ENCODE measurements around the gene BRMS1.

BRMS1 gene

DNA sequence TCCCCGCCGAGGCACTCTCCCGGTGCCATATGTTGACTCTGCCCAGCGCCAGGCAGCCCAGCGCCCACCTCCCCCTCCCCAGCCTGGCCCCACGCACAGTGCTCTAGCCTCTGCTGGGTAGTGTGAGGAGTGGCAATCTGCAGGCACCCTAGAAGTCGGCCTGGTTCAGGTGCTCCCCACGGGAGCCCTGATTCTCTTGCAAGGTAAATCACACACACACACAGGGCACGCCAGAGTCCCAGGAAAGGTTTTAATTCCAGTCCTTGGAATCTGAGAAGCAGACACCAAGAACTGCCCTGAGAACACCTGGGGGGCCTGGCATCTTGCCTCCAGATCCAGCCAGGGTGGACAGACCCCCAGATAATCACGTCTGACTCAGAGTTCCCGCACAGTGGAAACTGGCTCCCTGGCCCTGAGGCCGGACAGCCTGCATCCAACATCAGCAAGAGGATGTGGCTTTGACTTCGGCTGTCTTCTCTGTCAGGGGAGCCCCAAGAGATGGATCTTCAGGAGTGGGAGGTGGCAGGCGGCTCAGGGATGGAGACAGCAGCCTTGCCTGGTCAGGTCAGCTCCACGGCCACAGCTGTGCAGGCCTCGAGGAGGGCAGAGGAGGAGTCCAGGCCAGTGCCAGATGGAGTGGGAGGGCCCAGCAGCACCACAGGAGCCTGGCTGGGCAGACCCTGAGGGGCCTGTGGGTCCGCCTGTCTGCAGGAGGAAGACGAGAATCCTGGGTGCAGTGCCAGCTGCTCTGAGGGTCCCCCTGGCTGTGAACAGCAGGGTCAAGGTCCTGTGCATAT lies 7.6 kb downstream of the BRMS1 start:
- DNase-seq: no peak
- Mint-ChIP-seq H3K27me3 (no peaks in the 10 kb centered on the region), H3K9me3 (no peaks in the 10 kb centered on the region), H3K36me3 (ENCODE audit: insufficient read depth) (peaks cover 42% of the 10 kb centered on the region), H3K4me3 (peak overlapping the region; percentile 62 to 89), H3K27ac (peak overlapping the region; percentile 56 to 95), H3K4me1 (ENCODE audit: low read depth in 2 of 2) (peaks cover 21 to 32% of the 10 kb centered on the region in 2 donors)
- ATAC-seq (replicated peaks): no peak

DNA sequence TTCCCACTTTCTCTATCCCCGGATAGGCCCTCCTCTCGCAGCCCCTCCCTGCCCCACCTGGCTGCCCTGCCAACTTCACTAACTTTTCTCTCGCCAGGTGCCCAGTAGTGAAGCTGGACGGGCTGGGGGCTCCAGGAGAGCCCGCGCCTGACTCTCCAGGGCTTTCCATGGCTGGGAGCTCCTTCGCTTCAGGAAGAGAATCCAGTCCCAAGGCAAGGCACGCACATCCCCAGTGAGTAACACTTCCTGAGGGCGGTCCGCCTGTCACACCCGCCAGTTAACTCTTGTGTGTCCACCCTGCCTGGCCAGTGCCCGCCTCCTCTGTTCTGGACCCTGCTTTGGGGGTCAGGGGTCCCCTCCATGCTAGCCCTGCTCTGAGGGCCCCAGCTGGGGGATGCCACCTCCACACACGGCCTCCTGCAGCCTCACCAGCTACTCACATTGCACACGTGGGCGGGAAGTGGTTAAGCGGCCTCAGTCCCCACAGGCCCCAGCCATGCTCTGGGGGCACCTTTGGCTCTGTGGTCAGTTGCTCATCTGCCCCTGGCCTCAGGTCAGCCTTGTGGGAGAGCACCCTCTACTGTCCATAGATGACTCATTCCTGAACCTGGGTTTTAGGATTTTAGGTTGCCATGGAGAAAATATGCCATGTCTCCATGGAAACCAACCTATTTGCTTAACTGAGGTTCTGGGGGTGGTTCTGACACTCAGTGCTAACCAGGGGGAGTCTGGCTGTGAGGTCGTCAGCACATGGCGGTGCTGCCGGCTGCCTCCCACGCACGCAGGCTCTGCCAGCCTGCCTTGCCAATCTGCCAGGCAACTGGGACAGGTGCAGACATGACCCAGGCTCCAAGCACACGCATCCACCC lies 8.4 kb downstream of the BRMS1 start, which contains the start of gene RIN1:
RIN1 (minus strand) TSS at position 201 of the 869 bp plus-strand sequence; CDS start at position 169, 32 bp downstream.
- DNase-seq (peak; percentile 36 to 55 (median 50)), ATAC-seq (replicated peaks) (peak; percentile 84)
- Mint-ChIP-seq H3K27ac (peak within 1 kb of the TSS; percentile 56 to 95), H3K4me3 (peak within 1 kb of the TSS; percentile 62 to 89), H3K4me1 (ENCODE audit: low read depth in 2 of 2) (peaks cover 21 to 28% of the 10 kb centered on the region in 2 donors), H3K27me3 (no peaks in the 10 kb centered on the region), H3K9me3 (no peaks in the 10 kb centered on the region), H3K36me3 (ENCODE audit: insufficient read depth) (peaks cover 40% of the 10 kb centered on the region)

DNA sequence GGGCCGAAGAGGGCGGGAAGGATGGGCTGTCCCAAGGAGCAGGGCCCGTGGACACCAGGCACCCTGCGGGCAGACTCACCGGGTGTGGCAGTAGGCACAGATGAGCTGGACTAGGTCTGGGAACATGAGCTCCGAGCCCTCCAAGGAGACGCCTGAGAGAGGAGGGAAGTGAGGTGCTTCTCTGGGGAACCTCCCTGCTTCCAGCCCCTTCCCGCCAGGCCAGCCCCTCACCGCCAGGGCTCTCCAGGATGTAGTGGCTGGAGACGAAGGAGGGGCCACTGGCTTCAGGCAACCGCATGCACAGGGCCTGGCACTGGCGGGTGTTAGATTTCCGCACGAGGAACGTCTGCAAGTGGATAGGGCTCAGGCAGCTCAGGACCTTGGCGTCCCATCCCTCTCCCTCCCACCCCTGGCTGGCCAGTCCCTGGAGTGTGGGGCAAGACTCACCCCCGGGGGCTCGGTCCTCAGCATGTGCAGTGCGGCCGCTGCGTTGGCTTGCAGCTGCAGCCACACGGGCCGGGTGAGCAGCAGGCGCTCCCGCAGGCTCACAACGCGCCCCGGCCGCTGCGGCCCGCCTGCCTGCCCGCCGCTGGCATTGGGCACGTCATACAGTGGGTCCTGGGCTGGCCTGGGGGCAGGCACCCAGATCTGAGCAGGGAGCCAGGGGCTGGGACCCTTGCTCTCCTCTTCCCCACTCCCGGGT lies 9.2 kb downstream of the BRMS1 start:
- no peaks in the 10 kb centered on the region for H3K9me3 Mint-ChIP-seq
- peaks cover 32% of the 10 kb centered on the region for H3K36me3 Mint-ChIP-seq (ENCODE audit: insufficient read depth)
- H3K27ac Mint-ChIP-seq: peak overlapping the region in 1 of 2 donors; percentile 95
- H3K4me1 Mint-ChIP-seq (ENCODE audit: low read depth in 2 of 2): peaks cover 21 to 26% of the 10 kb centered on the region in 2 donors
- ATAC-seq (replicated peaks) (no peak), DNase-seq (no peak)
- no peaks in the 10 kb centered on the region for H3K27me3 Mint-ChIP-seq
- H3K4me3 Mint-ChIP-seq: peak overlapping the region; percentile 62 to 89

DNA sequence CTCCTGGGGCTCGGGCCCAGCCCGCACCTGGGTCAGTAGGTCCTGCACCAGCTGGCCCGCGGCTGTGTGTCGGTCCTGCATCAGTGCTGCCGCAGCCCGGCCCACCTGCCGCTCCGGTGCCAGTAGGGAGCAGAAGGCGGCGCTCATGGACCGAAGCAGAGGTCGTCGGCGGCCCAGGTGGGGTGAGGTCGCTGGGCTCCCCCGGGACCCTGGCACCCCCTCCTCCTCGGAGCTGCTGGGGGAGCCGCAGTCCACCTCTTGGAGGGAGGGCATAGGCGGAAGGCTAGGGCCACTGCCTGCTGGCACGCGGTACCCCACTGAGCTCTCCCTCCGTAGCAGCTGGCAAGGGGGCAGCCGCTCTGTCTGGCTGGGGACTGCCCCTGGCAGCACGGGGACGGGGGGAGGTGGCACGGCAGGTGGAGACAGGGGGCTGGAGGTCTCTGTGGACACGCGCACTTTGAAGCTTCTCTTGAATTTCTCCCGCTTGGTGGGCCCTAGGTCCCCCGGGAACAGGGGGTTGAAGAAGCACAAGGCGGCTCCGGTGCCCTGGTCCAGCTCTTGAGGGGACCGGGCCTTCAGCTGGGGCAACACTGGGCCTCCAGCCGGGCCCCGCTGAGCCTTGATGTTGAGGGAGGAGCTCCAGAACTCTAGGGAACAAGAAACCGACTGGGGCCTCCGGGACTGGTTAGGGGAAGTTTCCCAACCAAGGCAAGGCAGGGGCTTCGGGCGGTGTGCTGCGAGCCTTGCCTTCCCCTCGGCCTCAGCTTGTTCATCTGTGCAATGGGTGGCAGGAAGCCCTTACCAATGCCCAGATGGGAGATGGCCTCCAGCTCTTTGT lies 10.1 kb downstream of the BRMS1 start:
- ATAC-seq (replicated peaks) (no peak), DNase-seq (no peak)
- peaks cover 26% of the 10 kb centered on the region for H3K36me3 Mint-ChIP-seq (ENCODE audit: insufficient read depth)
- peak overlapping the region in 1 of 2 donors; percentile 88 for H3K27ac Mint-ChIP-seq
- peaks cover 21 to 29% of the 10 kb centered on the region in 2 donors for H3K4me1 Mint-ChIP-seq (ENCODE audit: low read depth in 2 of 2)
- no peaks in the 10 kb centered on the region for H3K9me3 Mint-ChIP-seq
- H3K27me3 Mint-ChIP-seq: no peaks in the 10 kb centered on the region
- peak overlapping the region; percentile 22 to 63 for H3K4me3 Mint-ChIP-seq

DNA sequence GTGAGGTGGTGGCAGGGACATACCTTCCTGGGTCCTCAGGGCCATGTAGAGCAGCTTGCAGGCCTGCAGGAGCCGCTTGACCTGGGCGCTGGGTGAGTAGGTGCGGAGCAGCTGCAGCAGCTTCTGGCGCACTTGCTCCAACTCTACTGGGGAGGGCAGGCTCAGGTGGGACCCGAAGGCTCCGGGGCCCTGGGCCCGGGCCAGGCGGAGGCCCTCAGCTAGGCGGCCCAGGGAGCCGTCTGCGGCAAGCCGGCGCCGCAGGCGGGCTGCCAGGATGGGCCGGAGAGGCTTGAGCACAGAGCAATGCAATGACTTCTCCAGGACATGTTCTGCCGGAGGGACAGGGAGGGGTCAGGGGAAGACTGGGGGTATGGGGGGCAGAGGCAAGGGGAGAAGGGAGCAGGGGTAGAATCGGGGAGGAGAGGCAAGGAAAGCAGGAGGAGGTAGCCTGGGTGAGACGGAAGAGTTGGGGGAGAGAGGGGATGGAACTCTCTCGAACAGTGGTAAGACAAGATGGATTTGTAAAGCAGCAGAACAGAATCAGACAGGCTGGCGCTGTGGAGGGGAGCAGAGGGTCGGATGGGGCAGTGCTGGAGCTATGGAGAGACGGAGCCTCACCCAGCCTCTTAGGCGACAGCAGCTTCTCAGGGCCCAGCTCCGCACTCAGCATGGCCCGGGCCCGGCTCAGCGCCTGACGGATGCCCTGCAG lies 10.9 kb downstream of the BRMS1 start:
- peaks cover 21 to 29% of the 10 kb centered on the region in 2 donors for H3K4me1 Mint-ChIP-seq (ENCODE audit: low read depth in 2 of 2)
- H3K27ac Mint-ChIP-seq: no peak overlapping the region
- DNase-seq (no peak), ATAC-seq (replicated peaks) (no peak)
- no peak overlapping the region for H3K4me3 Mint-ChIP-seq
- H3K36me3 Mint-ChIP-seq (ENCODE audit: insufficient read depth): peaks cover 23% of the 10 kb centered on the region
- H3K9me3 Mint-ChIP-seq: no peaks in the 10 kb centered on the region
- no peaks in the 10 kb centered on the region for H3K27me3 Mint-ChIP-seq

DNA sequence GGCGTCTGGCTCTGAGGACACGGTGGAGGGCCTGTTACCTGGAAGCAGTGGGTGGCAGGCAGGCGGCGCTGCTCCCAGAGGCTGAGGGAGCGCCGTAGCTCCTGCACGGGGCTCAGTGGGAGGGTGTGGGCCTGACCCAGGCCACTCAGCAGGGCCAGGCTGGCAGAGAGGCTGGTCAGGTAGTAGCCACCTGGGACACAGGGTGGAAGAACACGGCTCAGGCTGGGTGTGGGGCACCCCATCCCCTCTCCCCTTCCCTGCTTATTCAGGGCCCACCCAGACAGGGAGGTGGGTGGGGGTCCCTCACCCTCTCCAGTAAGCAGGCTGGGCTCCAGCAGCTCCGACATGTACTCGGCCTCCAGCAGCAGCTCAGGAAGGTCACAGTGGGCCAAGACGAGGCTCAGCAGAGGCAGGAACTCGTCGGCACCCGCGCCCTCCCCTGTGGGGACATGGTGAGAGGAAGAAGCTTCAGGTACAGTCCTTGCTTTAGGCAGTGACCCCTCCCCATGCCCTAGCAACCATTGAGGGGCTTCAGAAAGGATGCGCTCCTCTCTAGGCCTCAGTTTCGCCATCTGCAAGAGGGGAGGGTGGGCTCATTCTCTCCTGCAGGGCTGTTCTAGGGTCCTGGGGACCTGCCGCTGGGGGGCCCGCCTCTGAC lies 11.6 kb downstream of the BRMS1 start:
- DNase-seq: no peak
- Mint-ChIP-seq H3K27ac (peak overlapping the region in 1 of 2 donors; percentile 80), H3K4me1 (ENCODE audit: low read depth in 2 of 2) (peaks cover 25 to 31% of the 10 kb centered on the region in 2 donors), H3K27me3 (no peaks in the 10 kb centered on the region), H3K9me3 (no peaks in the 10 kb centered on the region), H3K4me3 (no peak overlapping the region), H3K36me3 (ENCODE audit: insufficient read depth) (peaks cover 17% of the 10 kb centered on the region)
- ATAC-seq (replicated peaks): no peak

DNA sequence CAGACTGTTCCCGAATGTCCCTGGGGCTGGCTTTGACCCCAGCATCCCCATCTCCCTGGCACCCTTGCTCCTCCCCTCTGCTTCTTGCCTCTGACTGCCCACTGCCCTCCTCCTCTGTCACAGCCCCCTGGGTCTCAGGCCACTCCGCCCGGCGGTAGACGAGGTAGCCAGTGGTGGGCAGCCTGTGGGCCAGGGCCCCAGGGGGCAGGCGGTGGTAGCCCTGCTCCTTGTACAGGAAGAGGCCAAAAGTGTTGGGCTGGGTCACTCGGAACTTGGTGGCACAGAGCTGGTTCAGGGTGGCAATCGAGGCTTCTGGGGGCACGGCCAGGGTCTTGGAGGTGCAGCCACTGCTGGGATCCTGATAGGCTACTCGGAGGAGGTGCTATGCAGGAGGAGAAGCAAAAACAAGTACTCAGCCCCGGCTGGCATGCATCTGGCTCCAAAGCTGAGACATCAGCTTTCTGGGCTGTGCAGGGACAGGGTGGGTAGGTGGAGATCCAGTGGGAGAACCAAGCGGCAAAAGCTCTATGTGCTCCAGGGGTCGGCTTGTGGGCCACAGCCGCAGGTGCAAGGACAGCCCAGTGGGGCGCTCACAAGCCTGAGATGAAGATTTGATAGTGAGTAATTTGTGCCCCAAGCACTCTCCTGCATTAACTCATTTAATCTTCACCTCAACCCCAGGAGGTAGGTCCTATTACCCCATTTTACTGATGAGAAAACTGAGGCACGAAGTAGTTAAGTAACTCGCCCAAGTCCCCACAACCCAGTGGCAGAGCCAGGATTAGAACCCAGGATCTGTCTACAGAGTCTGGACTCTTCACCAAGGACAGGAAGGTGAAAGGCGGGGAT lies 12.3 kb downstream of the BRMS1 start:
- H3K9me3 Mint-ChIP-seq: no peaks in the 10 kb centered on the region
- H3K27ac Mint-ChIP-seq: peak overlapping the region in 1 of 2 donors; percentile 80
- peaks cover 32 to 37% of the 10 kb centered on the region in 2 donors for H3K4me1 Mint-ChIP-seq (ENCODE audit: low read depth in 2 of 2)
- peaks cover 15% of the 10 kb centered on the region for H3K36me3 Mint-ChIP-seq (ENCODE audit: insufficient read depth)
- H3K27me3 Mint-ChIP-seq: no peaks in the 10 kb centered on the region
- DNase-seq (no peak), ATAC-seq (replicated peaks) (no peak)
- H3K4me3 Mint-ChIP-seq: no peak overlapping the region

DNA sequence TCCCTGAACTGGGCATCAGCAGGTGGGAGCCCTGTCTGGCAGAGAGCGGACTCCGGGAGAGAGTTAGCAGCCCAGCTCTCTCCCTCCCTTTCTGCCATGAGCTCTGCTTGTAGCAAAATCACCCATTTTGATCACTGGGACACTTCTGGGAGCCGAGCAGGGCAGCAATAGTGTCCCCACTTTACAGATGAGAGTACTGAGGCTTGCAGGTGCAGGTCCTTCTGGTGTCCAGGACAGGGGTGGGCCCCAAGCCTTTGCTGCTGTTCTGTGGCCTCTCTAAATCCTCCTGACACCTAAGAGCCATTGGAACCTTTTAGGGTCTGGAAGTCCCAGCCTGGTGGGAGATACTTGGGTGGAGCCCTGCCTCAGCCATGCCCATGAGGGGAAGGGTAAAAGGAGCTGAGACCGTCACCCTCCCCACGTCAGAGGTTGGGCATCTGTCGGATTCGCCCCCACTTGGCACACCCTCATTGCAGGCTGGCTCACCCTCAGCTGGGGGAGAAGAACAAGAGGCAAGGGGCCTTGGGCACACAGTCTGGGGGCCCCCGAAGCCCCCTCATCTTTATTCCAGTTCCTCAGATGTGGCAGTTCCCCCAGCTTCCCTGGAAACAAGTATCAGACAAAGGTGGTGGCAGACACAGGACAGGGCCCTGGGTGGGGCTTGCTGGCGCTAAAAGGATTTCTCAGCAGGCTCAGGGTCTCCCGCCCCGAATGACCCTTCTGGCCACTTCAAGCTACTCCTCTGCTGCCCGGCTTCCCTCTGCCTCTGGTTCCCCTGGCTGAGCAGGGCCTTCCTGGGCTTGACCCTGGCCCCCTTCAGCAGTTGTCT lies 13.1 kb downstream of the BRMS1 start:
- DNase-seq (no peak), ATAC-seq (replicated peaks) (no peak)
- Mint-ChIP-seq H3K9me3 (no peaks in the 10 kb centered on the region), H3K27ac (no peak overlapping the region), H3K36me3 (ENCODE audit: insufficient read depth) (peaks cover 11% of the 10 kb centered on the region), H3K4me1 (ENCODE audit: low read depth in 2 of 2) (peaks cover 29 to 34% of the 10 kb centered on the region in 2 donors), H3K27me3 (no peaks in the 10 kb centered on the region), H3K4me3 (no peak overlapping the region)

DNA sequence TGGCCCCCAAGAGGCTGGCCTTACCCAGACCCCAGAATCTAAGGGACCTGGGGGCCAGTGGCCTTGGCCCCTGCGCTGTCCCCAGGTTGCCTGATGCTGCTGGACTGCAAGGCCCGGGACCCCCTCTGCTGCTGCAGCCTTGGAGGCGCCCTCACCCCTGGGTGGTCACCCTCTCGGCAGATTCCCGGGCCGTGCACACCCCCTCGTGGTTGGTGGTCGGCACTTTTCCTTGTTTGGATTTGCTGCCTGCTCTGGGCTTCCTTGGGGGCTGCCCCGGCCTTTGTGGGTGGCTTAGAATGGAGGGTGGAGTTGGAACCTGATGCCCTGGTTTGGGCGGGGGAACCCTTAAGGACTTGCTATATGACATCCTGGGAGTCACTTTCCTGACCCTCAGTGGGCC lies 14.0 kb downstream of the BRMS1 start:
- Mint-ChIP-seq H3K4me3 (no peak overlapping the region), H3K27ac (no peak overlapping the region), H3K4me1 (ENCODE audit: low read depth in 2 of 2) (peaks cover 25 to 29% of the 10 kb centered on the region in 2 donors), H3K9me3 (no peaks in the 10 kb centered on the region), H3K27me3 (no peaks in the 10 kb centered on the region), H3K36me3 (ENCODE audit: insufficient read depth) (peaks cover 4% of the 10 kb centered on the region)
- DNase-seq: no peak
- ATAC-seq (replicated peaks): no peak

DNA sequence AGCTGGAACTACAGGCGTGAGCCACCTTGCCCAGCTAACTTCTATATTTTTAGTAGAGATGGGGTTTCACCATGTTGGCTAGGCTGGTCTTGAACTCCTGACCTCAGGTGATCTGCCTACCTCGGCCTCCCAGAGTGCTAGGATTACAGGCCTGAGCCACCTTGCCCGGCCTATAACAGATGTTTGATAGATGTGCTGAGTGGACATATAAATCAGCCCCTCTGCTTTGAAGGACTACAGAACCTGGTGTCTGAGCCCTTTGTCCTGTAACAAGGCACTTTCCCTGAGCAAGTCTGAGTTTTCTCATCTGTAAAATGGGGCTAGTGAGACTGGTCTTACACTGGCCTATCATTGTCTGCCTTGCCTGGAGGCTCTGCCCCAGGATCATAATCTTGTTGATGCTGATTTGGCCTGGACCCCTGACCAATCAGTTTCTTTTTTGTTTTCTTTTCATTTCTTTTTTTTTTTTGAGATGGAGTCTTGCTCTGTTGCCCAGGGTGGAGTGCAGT lies 15.7 kb downstream of the BRMS1 start:
- Mint-ChIP-seq H3K4me3 (peak overlapping the region; percentile 15 to 32), H3K27ac (peak overlapping the region in 1 of 2 donors; percentile 66), H3K4me1 (ENCODE audit: low read depth in 2 of 2) (peaks cover 26 to 27% of the 10 kb centered on the region in 2 donors), H3K36me3 (ENCODE audit: insufficient read depth) (peaks cover 4% of the 10 kb centered on the region), H3K27me3 (no peaks in the 10 kb centered on the region), H3K9me3 (no peaks in the 10 kb centered on the region)
- DNase-seq: no peak
- ATAC-seq (replicated peaks): no peak
